OCI-LY3 (cell line): ENCODE data around the gene ADGRV1.

Experiments
- CTCF ChIP-seq: fragments of 200-600, 300-600 bp; sonication (generic); IDR thresholded peaks from 2 replicates; pipeline ENCODE4 v1.5.1; 2014; ENCODE audit warnings: antibody characterized with exemption, low read length, low read depth
- EZH2phosphoT487 ChIP-seq: fragments of 200-600 bp; shearing (Covaris generic); IDR thresholded peaks from 2 replicates; pipeline ENCODE4 v1.6.1; 2018; ENCODE audit warnings: antibody characterized with exemption, mixed run types, low read depth

- TF ChIP-seq CTCF = no peak
- no peak for TF ChIP-seq EZH2phosphoT487
Observed at GRCh38 chr5:91042247-91042935, 483.8 kb downstream of the ADGRV1 start.
